ENCODE data around the gene SPRR2D. TPM values are rescaled to one million over a fixed set of nuclear protein-coding genes. Genes with fewer than 3 reads are reported as not detected.

The SPRR2D gene
- total and polyA plus RNA-seq, 7 donors: not detected

DNA sequence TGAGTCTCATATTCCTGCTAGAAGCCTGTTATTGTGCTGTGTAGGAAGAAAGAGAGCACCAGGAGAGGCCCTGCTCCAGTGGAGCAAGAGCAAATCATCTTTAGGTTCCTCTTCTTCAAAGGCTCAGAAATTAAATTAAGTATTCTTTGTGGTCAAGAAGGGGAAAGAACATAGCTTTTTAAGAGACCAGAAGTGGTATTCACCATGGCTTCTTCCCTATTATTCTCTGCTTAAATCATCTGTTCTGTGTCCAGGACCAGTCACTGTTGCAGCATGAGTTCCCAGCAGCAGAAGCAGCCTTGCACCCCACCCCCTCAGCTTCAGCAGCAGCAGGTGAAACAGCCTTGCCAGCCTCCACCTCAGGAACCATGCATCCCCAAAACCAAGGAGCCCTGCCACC, 8.8 kb downstream of the SPRR2D start:
- DNase-seq: no peak
- Histone ChIP-seq H3K4me1 (no peaks in the 10 kb centered on the region), H3K27ac (no peak overlapping the region), H3K9me3 (no peaks in the 10 kb centered on the region), H3K4me3 (no peak overlapping the region), H3K36me3 (ENCODE audit: insufficient read depth in 1 of 2, low read depth in 1 of 2) (no peaks in the 10 kb centered on the region), H3K27me3 (ENCODE audit: insufficient read depth in 3 of 3, low read length in 2 of 3) (no peaks in the 10 kb centered on the region)
- TF ChIP-seq, protein P1, sequence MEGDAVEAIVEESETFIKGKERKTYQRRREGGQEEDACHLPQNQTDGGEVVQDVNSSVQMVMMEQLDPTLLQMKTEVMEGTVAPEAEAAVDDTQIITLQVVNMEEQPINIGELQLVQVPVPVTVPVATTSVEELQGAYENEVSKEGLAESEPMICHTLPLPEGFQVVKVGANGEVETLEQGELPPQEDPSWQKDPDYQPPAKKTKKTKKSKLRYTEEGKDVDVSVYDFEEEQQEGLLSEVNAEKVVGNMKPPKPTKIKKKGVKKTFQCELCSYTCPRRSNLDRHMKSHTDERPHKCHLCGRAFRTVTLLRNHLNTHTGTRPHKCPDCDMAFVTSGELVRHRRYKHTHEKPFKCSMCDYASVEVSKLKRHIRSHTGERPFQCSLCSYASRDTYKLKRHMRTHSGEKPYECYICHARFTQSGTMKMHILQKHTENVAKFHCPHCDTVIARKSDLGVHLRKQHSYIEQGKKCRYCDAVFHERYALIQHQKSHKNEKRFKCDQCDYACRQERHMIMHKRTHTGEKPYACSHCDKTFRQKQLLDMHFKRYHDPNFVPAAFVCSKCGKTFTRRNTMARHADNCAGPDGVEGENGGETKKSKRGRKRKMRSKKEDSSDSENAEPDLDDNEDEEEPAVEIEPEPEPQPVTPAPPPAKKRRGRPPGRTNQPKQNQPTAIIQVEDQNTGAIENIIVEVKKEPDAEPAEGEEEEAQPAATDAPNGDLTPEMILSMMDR (IDR thresholded peaks at IDR 0.05): no peak
- intact Hi-C loops (cut with DNase I): no loop called here
- ATAC-seq: no peak

DNA sequence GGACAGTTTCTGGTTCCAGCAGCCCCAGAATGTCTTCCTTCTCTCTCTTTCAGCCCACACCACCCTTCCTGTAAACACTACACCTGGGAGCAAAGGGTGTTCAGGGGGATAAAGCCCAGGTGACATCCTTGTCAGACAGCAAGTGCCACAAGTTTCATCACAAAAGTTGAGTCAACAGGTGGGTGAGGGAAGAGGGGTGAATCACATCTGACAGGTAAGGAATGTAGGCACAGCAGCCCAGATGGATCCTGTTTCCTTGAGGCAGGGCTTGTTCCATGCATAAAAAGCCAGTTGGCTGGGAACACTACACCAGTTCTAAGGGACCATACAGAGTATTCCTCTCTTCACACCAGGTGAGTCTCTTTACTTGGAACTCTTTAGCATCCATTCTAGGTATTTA, 10.0 kb downstream of the SPRR2D start, which contains the start of gene SPRR1B:
SPRR1B (plus strand) TSS at position 309 of the 400 bp plus-strand sequence. CDS start 1,143 bp downstream, outside the sequence.
- Histone ChIP-seq H3K9me3 (no peaks in the 10 kb centered on the region), H3K36me3 (ENCODE audit: insufficient read depth in 1 of 2, low read depth in 1 of 2) (no peaks in the 10 kb centered on the region), H3K27ac (no peak within 1 kb of the TSS), H3K4me1 (no peaks in the 10 kb centered on the region), H3K4me3 (no peak within 1 kb of the TSS), H3K27me3 (ENCODE audit: insufficient read depth in 3 of 3, low read length in 2 of 3) (no peaks in the 10 kb centered on the region)
- no peak for DNase-seq
- intact Hi-C loops (cut with DNase I): no loop called here
- TF ChIP-seq, protein P1 (IDR thresholded peaks at IDR 0.05): no peak
- no peak for ATAC-seq

DNA sequence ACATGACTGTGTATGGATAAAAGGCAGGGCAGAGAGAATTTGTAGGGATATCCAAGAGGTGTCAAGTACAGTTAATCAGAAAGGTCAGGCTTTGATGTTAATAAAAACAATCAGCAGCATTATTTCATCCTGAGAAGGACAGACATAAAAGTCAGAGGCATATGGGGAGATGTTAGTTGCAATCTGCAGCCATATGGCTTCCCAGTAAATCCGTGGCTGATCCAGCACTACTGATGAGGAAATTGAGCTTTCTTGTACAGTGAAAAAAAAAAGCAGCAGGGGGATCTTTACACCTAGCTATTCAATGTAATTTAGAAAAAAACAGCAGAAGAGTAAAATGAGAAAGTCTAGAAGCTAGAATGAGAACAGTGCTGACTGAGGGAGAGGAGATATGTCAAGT, 12.2 kb downstream of the SPRR2D start:
- no peak overlapping the region for H3K27ac ChIP-seq
- TF ChIP-seq, protein P1 (IDR thresholded peaks at IDR 0.05): no peak
- no peaks in the 10 kb centered on the region for H3K4me1 ChIP-seq
- DNase-seq (no peak), ATAC-seq (no peak)
- 44 to 58% (median 54%) methylated on average over 1 of the region's 1 CpG for WGBS, 3 donors
- no peak overlapping the region for H3K4me3 ChIP-seq
- no peaks in the 10 kb centered on the region for H3K36me3 ChIP-seq (ENCODE audit: insufficient read depth in 1 of 2, low read depth in 1 of 2)
- H3K9me3 ChIP-seq: no peaks in the 10 kb centered on the region
- no peaks in the 10 kb centered on the region for H3K27me3 ChIP-seq (ENCODE audit: insufficient read depth in 3 of 3, low read length in 2 of 3)
- intact Hi-C loops (cut with DNase I): no loop called here

DNA sequence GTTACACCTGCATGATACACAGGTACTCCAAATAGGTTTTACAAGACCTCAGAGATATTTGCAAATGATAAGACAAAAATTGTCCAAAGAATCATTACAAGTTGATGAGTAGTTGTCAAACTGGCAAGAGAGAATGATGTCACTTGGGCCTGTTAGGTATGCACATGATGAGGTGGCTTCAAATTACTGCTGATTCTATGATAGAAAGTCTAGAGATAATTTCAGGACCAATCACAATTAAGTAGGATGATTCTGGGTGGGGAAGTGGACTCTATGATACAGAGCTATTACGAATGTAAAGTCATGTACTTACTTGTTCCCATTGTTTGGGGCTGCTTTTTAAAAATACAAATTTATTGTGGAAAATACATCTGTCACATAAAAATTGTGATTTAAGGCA, 15.1 kb downstream of the SPRR2D start:
- H3K27me3 ChIP-seq (ENCODE audit: insufficient read depth in 3 of 3, low read length in 2 of 3): no peaks in the 10 kb centered on the region
- ATAC-seq (no peak), DNase-seq (no peak)
- TF ChIP-seq, protein P1 (IDR thresholded peaks at IDR 0.05): no peak
- intact Hi-C loops (cut with DNase I): no loop called here
- H3K4me1 ChIP-seq: no peaks in the 10 kb centered on the region
- H3K4me3 ChIP-seq: no peak overlapping the region
- no peak overlapping the region for H3K27ac ChIP-seq
- H3K9me3 ChIP-seq: no peaks in the 10 kb centered on the region
- 78 to 89% (median 81%) methylated on average over 1 of the region's 1 CpG for WGBS, 3 donors
- H3K36me3 ChIP-seq (ENCODE audit: insufficient read depth in 1 of 2, low read depth in 1 of 2): no peaks in the 10 kb centered on the region

DNA sequence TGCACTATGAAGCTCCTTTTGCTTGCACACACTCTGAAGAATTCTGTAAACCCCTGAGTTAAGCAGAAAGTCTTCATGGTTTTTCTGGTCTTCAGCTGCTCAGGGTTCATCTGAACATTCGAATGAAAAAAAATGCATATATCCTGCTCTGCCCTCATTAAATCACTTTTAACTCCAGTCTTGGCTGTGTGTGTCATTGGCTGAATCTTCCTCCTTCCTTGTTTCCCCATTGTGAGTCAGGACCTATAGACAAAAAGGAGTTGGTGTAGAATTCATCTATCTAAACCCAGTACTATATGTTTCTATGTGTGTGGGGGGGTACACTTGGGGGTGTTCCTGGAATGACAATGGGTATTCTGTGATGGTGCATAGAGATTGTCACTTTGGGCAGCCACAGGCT, 16.5 kb downstream of the SPRR2D start:
- WGBS, 3 donors: 65 to 83% (median 73%) methylated on average over 1 of the region's 1 CpG

More for the DNA sequence above, 16.5 kb downstream of the SPRR2D start:
- H3K4me1 ChIP-seq: no peaks in the 10 kb centered on the region
- DNase-seq (no peak), ATAC-seq (no peak)
- intact Hi-C loops (cut with DNase I): no loop called here
- no peak overlapping the region for H3K4me3 ChIP-seq
- peaks cover 0 to 2% (median 0%) of the 10 kb centered on the region in 3 donors for H3K27me3 ChIP-seq (ENCODE audit: insufficient read depth in 3 of 3, low read length in 2 of 3)
- no peak overlapping the region for H3K27ac ChIP-seq
- no peaks in the 10 kb centered on the region for H3K36me3 ChIP-seq (ENCODE audit: insufficient read depth in 1 of 2, low read depth in 1 of 2)
- H3K9me3 ChIP-seq: no peaks in the 10 kb centered on the region
- TF ChIP-seq, protein P1 (IDR thresholded peaks at IDR 0.05): no peak

Data from psoas muscle (tissue), 8 donors.